ENCODE measurements around the gene MYH10.

MYH10 gene

GRCh38 chr17:8623591-8623990 lies 6.9 kb downstream of the MYH10 start:
- Histone ChIP-seq H3K4me2 (ENCODE audit: low read length) (no peak overlapping the region), H3K4me3 (ENCODE audit: low read depth, low read length) (no peak overlapping the region), H3K9me3 (ENCODE audit: control insufficient read depth, low read length) (no peaks in the 10 kb centered on the region), H3K27me3 (ENCODE audit: control insufficient read depth, insufficient read depth, low read length) (no peaks in the 10 kb centered on the region), H3K36me3 (ENCODE audit: control insufficient read depth, insufficient read depth, low read length) (no peaks in the 10 kb centered on the region), H2AFZ (no peak overlapping the region), H3K27ac (no peak overlapping the region), H3K4me1 (no peaks in the 10 kb centered on the region), H3K9ac (no peak overlapping the region), H3K79me2 (peaks cover 5% of the 10 kb centered on the region)
- TF ChIP-seq, protein P1, sequence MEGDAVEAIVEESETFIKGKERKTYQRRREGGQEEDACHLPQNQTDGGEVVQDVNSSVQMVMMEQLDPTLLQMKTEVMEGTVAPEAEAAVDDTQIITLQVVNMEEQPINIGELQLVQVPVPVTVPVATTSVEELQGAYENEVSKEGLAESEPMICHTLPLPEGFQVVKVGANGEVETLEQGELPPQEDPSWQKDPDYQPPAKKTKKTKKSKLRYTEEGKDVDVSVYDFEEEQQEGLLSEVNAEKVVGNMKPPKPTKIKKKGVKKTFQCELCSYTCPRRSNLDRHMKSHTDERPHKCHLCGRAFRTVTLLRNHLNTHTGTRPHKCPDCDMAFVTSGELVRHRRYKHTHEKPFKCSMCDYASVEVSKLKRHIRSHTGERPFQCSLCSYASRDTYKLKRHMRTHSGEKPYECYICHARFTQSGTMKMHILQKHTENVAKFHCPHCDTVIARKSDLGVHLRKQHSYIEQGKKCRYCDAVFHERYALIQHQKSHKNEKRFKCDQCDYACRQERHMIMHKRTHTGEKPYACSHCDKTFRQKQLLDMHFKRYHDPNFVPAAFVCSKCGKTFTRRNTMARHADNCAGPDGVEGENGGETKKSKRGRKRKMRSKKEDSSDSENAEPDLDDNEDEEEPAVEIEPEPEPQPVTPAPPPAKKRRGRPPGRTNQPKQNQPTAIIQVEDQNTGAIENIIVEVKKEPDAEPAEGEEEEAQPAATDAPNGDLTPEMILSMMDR (IDR thresholded peaks at IDR 0.05) = no peak

GRCh38 chr17:8622191-8622590 lies 8.3 kb downstream of the MYH10 start:
- H3K27ac ChIP-seq = no peak overlapping the region
- no peak overlapping the region for H3K4me2 ChIP-seq (ENCODE audit: low read length)
- no peak overlapping the region for H2AFZ ChIP-seq
- peaks cover 5% of the 10 kb centered on the region for H3K79me2 ChIP-seq
- no peak overlapping the region for H3K4me3 ChIP-seq (ENCODE audit: low read depth, low read length)
- H3K36me3 ChIP-seq (ENCODE audit: control insufficient read depth, insufficient read depth, low read length) = no peaks in the 10 kb centered on the region
- H3K27me3 ChIP-seq (ENCODE audit: control insufficient read depth, insufficient read depth, low read length) = no peaks in the 10 kb centered on the region
- H3K4me1 ChIP-seq = no peaks in the 10 kb centered on the region
- H3K9me3 ChIP-seq (ENCODE audit: control insufficient read depth, low read length) = no peaks in the 10 kb centered on the region
- no peak overlapping the region for H3K9ac ChIP-seq
- TF ChIP-seq, protein P1 (IDR thresholded peaks at IDR 0.05) = no peak

- Histone ChIP-seq H3K4me1 (no peaks in the 10 kb centered on the region), H3K36me3 (ENCODE audit: control insufficient read depth, insufficient read depth, low read length) (no peaks in the 10 kb centered on the region), H3K79me2 (peaks cover 9% of the 10 kb centered on the region), H3K9ac (no peak overlapping the region), H3K27me3 (ENCODE audit: control insufficient read depth, insufficient read depth, low read length) (no peaks in the 10 kb centered on the region), H3K9me3 (ENCODE audit: control insufficient read depth, low read length) (no peaks in the 10 kb centered on the region), H2AFZ (no peak overlapping the region), H3K4me2 (ENCODE audit: low read length) (no peak overlapping the region), H3K27ac (no peak overlapping the region), H3K4me3 (ENCODE audit: low read depth, low read length) (no peak overlapping the region)
- TF ChIP-seq, protein P1 (IDR thresholded peaks at IDR 0.05) = no peak
Measured at GRCh38 chr17:8621585-8621984, 8.9 kb downstream of the MYH10 start.

- H3K36me3 ChIP-seq (ENCODE audit: control insufficient read depth, insufficient read depth, low read length) = no peaks in the 10 kb centered on the region
- H3K4me3 ChIP-seq (ENCODE audit: low read depth, low read length) = no peak overlapping the region
- TF ChIP-seq, protein P1 (IDR thresholded peaks at IDR 0.05) = no peak
- no peak overlapping the region for H3K27ac ChIP-seq
- no peak overlapping the region for H3K9ac ChIP-seq
- no peaks in the 10 kb centered on the region for H3K4me1 ChIP-seq
- H2AFZ ChIP-seq = no peak overlapping the region
- H3K79me2 ChIP-seq = peaks cover 6% of the 10 kb centered on the region
- no peaks in the 10 kb centered on the region for H3K27me3 ChIP-seq (ENCODE audit: control insufficient read depth, insufficient read depth, low read length)
- H3K4me2 ChIP-seq (ENCODE audit: low read length) = no peak overlapping the region
- H3K9me3 ChIP-seq (ENCODE audit: control insufficient read depth, low read length) = no peaks in the 10 kb centered on the region
Measured at GRCh38 chr17:8619294-8619693, 11.2 kb downstream of the MYH10 start.

GRCh38 chr17:8618825-8619224 lies 11.7 kb downstream of the MYH10 start:
- no peaks in the 10 kb centered on the region for H3K36me3 ChIP-seq (ENCODE audit: control insufficient read depth, insufficient read depth, low read length)
- no peak overlapping the region for H3K4me3 ChIP-seq (ENCODE audit: low read depth, low read length)
- no peaks in the 10 kb centered on the region for H3K27me3 ChIP-seq (ENCODE audit: control insufficient read depth, insufficient read depth, low read length)
- H3K79me2 ChIP-seq = peaks cover 6% of the 10 kb centered on the region
- H3K27ac ChIP-seq = no peak overlapping the region
- no peak overlapping the region for H3K9ac ChIP-seq
- no peak overlapping the region for H2AFZ ChIP-seq
- no peaks in the 10 kb centered on the region for H3K4me1 ChIP-seq
- no peak overlapping the region for H3K4me2 ChIP-seq (ENCODE audit: low read length)
- no peaks in the 10 kb centered on the region for H3K9me3 ChIP-seq (ENCODE audit: control insufficient read depth, low read length)
- TF ChIP-seq, protein P1 (IDR thresholded peaks at IDR 0.05) = no peak
